Activated CD8-positive, alpha-beta memory T cell treated with anti-CD3 and anti-CD28 coated beads for 24 hours (primary cell): ENCODE measurements around the gene SCP2.

Experiments
- DNase-seq: peaks from one replicate; pipeline ENCODE4 v3.0.0-alpha.2; 2020

Gene SCP2

DNA sequence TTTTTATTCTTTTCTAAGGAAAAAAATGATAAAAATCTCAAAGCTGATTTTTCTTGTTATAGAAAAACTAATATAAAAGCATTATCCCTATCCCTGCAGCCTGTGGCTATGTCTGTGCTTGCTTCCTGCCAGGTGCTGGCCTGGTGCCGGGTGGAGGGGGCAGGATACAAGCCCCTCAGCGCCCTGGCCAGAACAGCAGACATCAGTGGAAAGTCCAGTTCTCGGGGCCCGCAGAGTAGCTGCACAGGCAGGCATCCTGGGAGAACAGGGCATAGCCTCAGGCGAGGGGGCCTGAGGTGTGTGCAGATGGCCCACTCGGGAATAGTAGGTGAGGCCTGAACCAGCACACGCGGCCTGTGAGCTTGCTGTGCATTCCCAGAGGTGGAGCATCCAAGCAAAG lies 158.3 kb downstream of the SCP2 start:
- DNase-seq: no peak

GRCh38 chr1:53086491-53087070 lies 159.5 kb downstream of the SCP2 start:
- DNase-seq: no peak

- DNase-seq: no peak
These were observed 160.5 kb downstream of the SCP2 start for GRCh38 chr1:53087332-53088285.

DNA sequence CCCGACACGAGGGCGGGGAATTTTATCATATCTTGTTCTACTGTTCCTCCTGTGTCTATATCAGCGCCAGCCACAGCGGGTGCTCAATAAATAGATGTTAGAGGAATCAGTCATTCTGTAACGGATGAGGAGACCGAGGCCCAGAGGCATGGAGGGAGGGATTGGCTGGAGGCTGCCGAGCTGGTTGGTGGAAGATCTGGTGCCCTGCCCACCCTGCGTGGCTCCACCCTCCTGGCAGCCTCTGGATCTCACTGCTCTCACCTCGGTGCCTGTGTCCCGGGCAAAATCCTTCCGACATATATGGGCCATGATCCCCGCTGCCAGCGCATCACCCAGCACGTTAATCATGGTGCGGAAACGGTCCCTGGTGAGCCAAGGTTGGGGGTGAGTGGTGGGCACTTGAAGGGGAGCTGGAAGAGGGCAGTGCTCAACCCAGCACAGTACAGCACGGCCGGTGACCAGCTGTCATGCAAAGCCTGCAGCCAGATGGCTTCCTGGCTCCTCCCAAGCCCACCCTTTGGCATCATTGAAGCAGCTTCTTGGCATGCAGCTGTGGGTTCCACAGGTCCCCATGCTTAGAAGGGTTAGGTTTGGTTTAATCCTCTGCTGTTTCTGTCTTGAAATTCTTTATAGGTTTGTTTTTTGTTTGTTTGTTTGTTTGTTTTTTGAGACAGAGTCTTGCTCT lies 161.7 kb downstream of the SCP2 start:
- no peak for DNase-seq

DNA sequence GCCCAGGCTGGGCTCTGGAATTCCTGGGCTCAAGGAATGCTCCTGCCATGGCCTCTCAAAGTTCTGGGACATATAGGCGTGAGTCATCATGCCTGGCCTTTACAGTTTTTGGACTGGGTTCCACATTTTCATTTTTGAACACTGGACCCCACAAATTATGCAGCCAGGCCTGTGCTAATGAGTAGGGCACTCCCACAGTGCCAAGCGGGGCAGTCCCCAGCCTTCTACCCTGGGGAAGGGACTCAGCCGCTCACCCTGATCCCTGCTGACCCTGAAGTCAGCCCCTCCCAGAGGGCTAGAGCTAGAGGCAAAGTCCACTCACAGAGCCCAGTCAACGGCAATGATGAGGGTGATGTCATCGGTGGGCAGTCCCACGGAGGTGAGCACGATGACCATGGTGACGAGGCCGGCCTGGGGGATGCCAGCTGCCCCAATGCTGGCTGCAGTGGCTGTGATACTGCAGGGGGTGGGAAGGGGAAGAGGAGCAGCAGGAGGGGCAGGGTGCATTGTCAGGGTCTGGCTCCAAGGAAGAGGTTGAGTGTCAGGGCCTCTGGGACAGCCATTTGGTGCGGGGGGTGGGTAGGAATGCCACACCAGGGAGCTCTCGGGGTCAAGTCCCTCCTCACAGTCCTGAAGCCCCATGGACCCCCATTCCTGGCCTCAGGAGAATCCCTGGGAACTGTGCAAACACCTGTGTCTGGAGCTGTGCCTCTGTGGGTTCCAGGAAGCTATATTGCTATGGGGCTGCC lies 162.6 kb downstream of the SCP2 start:
- DNase-seq: no peak

- DNase-seq: no peak
These were observed 163.4 kb downstream of the SCP2 start for GRCh38 chr1:53090227-53091147.

DNA sequence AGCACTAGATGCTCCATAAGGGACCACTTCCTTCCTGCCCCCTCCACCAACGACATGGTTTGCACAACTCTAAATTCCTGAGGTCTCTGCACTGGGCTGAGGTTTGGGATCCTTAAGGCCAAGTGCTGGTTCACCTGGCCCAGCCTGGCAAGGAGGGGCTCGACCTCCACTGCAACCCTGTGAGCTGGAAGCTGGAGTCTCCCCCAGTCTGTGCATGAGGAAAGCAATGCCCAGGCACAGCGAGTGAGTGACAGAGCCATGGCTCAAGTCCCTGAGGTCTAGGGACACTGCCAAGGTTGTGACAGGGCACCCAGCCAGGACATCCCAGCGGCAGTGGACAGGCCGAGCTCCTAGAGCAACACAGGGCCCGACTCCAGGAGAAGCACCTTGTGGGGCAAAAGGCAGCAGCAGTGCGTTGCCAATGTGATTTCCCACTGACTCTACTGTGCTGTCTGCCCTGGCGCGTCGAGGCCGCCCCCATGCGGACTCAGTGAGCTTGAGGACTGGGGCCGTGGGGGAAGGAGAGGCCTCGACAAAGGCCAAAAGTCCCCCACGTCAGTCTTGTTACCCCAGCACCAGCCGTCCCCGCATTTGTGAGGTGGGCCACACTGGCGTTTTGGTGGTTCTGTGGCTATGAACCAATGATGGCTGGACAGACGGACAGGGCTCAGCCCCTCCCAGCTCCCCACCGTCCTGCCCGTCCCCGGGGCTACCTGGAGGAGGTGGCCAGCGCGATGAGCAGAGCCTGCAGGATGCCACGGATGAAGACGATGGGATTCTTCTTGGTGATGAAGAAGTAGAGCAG lies 165.0 kb downstream of the SCP2 start:
- no peak for DNase-seq

GRCh38 chr1:53092659-53093450 lies 165.8 kb downstream of the SCP2 start:
- DNase-seq: no peak

- no peak for DNase-seq
These were observed 166.3 kb downstream of the SCP2 start for GRCh38 chr1:53093451-53093754.

- no peak for DNase-seq
These were observed 166.9 kb downstream of the SCP2 start for GRCh38 chr1:53093778-53094532.

DNA sequence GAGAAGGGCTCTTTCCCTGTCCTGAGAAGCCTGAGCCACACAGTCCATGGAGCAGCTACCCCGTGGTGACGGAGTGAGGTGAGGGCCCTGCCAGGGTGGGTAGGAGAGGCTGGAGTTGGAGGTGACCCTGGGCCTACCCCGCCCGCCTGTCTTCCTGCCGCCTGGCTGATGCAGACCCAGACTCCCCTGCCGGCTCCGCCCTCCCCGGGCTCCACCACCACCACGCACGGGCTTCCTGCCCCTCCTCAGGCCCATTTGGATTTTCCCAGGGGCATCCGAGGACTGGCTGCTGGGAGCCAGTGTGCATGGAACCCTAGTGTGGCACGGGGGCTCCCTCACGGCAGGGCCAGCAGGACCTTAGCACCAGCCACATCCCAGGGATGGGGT lies 167.4 kb downstream of the SCP2 start:
- no peak for DNase-seq
